BLaER1 (cell line): ENCODE measurements around the gene CTSG.
"Not testable (repeated sequence)": the region's sequence is repeated elsewhere in the genome, so short reads cannot be mapped to it uniquely, and the experiment has no call there.

Experiments
- H3K27ac ChIP-seq: shearing (Covaris generic); formaldehyde crosslinking; 2 replicates; pipeline ENCODE4 v1.8.1; 2022
- H3K27me3 ChIP-seq: shearing (Covaris generic); formaldehyde crosslinking; 2 replicates; pipeline ENCODE4 v1.8.1; 2022
- H3K36me3 ChIP-seq: shearing (Covaris generic); formaldehyde crosslinking; 2 replicates; pipeline ENCODE4 v1.8.1; 2022
- H3K4me1 ChIP-seq: shearing (Covaris generic); formaldehyde crosslinking; 2 replicates; pipeline ENCODE4 v1.8.1; 2022
- H3K4me2 ChIP-seq: shearing (Covaris generic); formaldehyde crosslinking; 2 replicates; pipeline ENCODE4 v1.8.1; 2022
- H3K4me3 ChIP-seq: shearing (Covaris generic); formaldehyde crosslinking; 2 replicates; pipeline ENCODE4 v1.8.1; 2022
- H3K9ac ChIP-seq: shearing (Covaris generic); formaldehyde crosslinking; 2 replicates; pipeline ENCODE4 v1.8.1; 2022
- H3K9me3 ChIP-seq: shearing (Covaris generic); formaldehyde crosslinking; 2 replicates; pipeline ENCODE4 v1.8.1; 2022
- H4K20me1 ChIP-seq: shearing (Covaris generic); formaldehyde crosslinking; 2 replicates; pipeline ENCODE4 v1.8.1; 2022
- Cebpa-rat ChIP-seq: shearing (Covaris generic); IDR thresholded peaks from 2 replicates; pipeline ENCODE4 v1.8.1; 2022

The CTSG gene

GRCh38 chr14:24556756-24557155 lies 19.3 kb downstream of the CTSG start:
- Histone ChIP-seq H3K27ac (no peak overlapping the region), H4K20me1 (no peaks in the 10 kb centered on the region), H3K9me3 (no peaks in the 10 kb centered on the region), H3K9ac (no peak overlapping the region), H3K27me3 (no peaks in the 10 kb centered on the region), H3K4me1 (no peaks in the 10 kb centered on the region), H3K4me2 (no peak overlapping the region), H3K4me3 (no peak overlapping the region), H3K36me3 (no peaks in the 10 kb centered on the region)
- TF ChIP-seq Cebpa-rat, result no peak

- H3K4me1 ChIP-seq, H3K27ac ChIP-seq: not testable (repeated sequence)
Measured at GRCh38 chr14:24549064-24549463, 27.0 kb downstream of the CTSG start.

GRCh38 chr14:24542346-24542936 lies 33.6 kb downstream of the CTSG start:
- Histone ChIP-seq H3K27ac (no peak overlapping the region), H3K4me2 (no peak overlapping the region), H4K20me1 (no peaks in the 10 kb centered on the region), H3K4me3 (no peak overlapping the region), H3K27me3 (no peaks in the 10 kb centered on the region), H3K36me3 (no peaks in the 10 kb centered on the region), H3K9ac (no peak overlapping the region), H3K4me1 (no peaks in the 10 kb centered on the region), H3K9me3 (peaks cover 43% of the 10 kb centered on the region)
- TF ChIP-seq Cebpa-rat, result no peak

More at GRCh38 chr14:24549064-24549463, 27.0 kb downstream of the CTSG start:
- not testable (repeated sequence) for H3K9ac ChIP-seq, H4K20me1 ChIP-seq, H3K4me2 ChIP-seq, H3K36me3 ChIP-seq, H3K27me3 ChIP-seq
- Histone ChIP-seq H3K4me3 (0 out of 2 replicates have a peak overlapping the region, but pooled peaks have one; percentile 31), H3K9me3 (peaks cover 58% of the 10 kb centered on the region)

- H3K9ac ChIP-seq, result no peak overlapping the region
- no peak overlapping the region for H3K4me3 ChIP-seq
- 0 out of 2 replicates have a peak, but pooled peaks cover 3% of the 10 kb centered on the region for H3K9me3 ChIP-seq
- H4K20me1 ChIP-seq, result no peaks in the 10 kb centered on the region
- peaks cover 20% of the 10 kb centered on the region for H3K4me1 ChIP-seq
- no peak overlapping the region for H3K4me2 ChIP-seq
- H3K27ac ChIP-seq, result no peak overlapping the region
- TF ChIP-seq Cebpa-rat, result no peak
- H3K27me3 ChIP-seq, result no peaks in the 10 kb centered on the region
- no peaks in the 10 kb centered on the region for H3K36me3 ChIP-seq
Measured at GRCh38 chr14:24535737-24536136, 40.3 kb downstream of the CTSG start.

- TF ChIP-seq Cebpa-rat, result no peak
- no peaks in the 10 kb centered on the region for H3K27me3 ChIP-seq
- peaks cover 20% of the 10 kb centered on the region for H3K4me1 ChIP-seq
Measured at GRCh38 chr14:24534286-24534685, 41.8 kb downstream of the CTSG start.

GRCh38 chr14:24525877-24526620 lies 50.0 kb downstream of the CTSG start:
- H3K4me1 ChIP-seq, H3K9ac ChIP-seq, H3K4me3 ChIP-seq, H3K27ac ChIP-seq, H3K9me3 ChIP-seq, H4K20me1 ChIP-seq, H3K4me2 ChIP-seq, H3K36me3 ChIP-seq, H3K27me3 ChIP-seq: not testable (repeated sequence)

More at GRCh38 chr14:24534286-24534685, 41.8 kb downstream of the CTSG start:
- H3K4me2 ChIP-seq, result peak overlapping the region; percentile 54
- no peak overlapping the region for H3K4me3 ChIP-seq
- H3K9me3 ChIP-seq, result 0 out of 2 replicates have a peak, but pooled peaks cover 3% of the 10 kb centered on the region
- no peaks in the 10 kb centered on the region for H4K20me1 ChIP-seq
- H3K9ac ChIP-seq, result no peak overlapping the region
- no peaks in the 10 kb centered on the region for H3K36me3 ChIP-seq
- H3K27ac ChIP-seq, result no peak overlapping the region
